GM21367 (cell line): ENCODE measurements around the gene CCT8.
A peak's percentile ranks its signal among the peaks of the same experiment; 100 is the strongest.
"Not testable (repeated sequence)": the region's sequence is repeated elsewhere in the genome, so short reads cannot be mapped to it uniquely, and the experiment has no call there.

ENCODE experiments used
- ATAC-seq: cut with Tn5 transposase; IDR thresholded peaks from one replicate; pipeline ENCODE4 v1.9.1; 2021; ENCODE audit not compliant: unreplicated experiment

CCT8 gene

GRCh38 chr21:29077651-29078090 lies 4.2 kb upstream of the CCT8 start:
- ATAC-seq = no peak

GRCh38 chr21:29076731-29077640 lies 3.5 kb upstream of the CCT8 start:
- ATAC-seq = not testable (repeated sequence)

GRCh38 chr21:29075706-29076466 lies 2.4 kb upstream of the CCT8 start:
- no peak for ATAC-seq

- no peak for ATAC-seq
Observed at GRCh38 chr21:29074783-29075182, 1.3 kb upstream of the CCT8 start.

GRCh38 chr21:29074007-29074376 lies 544 bp upstream of the CCT8 start:
- peak; percentile 14 for ATAC-seq

GRCh38 chr21:29072873-29073221 lies 601 bp downstream of the CCT8 start:
- no peak for ATAC-seq

- ATAC-seq = peak; percentile 96
Observed at GRCh38 chr21:29064850-29065481, 8.5 kb downstream of the CCT8 start.

GRCh38 chr21:29056538-29057050 lies 16.9 kb downstream of the CCT8 start:
- no peak for ATAC-seq

GRCh38 chr21:29056005-29056404 lies 17.4 kb downstream of the CCT8 start:
- ATAC-seq = no peak

- no peak for ATAC-seq
Observed at GRCh38 chr21:29055080-29055479, 18.4 kb downstream of the CCT8 start.

GRCh38 chr21:29053656-29054055 lies 19.8 kb downstream of the CCT8 start:
- ATAC-seq = no peak

GRCh38 chr21:29053011-29053553 lies 20.4 kb downstream of the CCT8 start:
- no peak for ATAC-seq

GRCh38 chr21:29052224-29052623 lies 21.2 kb downstream of the CCT8 start:
- no peak for ATAC-seq

GRCh38 chr21:29034678-29035077 lies 38.8 kb downstream of the CCT8 start:
- no peak for ATAC-seq

GRCh38 chr21:29033871-29034270 lies 39.6 kb downstream of the CCT8 start:
- no peak for ATAC-seq

GRCh38 chr21:29033301-29033700 lies 40.1 kb downstream of the CCT8 start:
- no peak for ATAC-seq

- ATAC-seq = no peak
Observed at GRCh38 chr21:29030909-29031308, 42.5 kb downstream of the CCT8 start.

- ATAC-seq = no peak
Observed at GRCh38 chr21:29029524-29029923, 43.9 kb downstream of the CCT8 start.

- no peak for ATAC-seq
Observed at GRCh38 chr21:29025328-29025713, 48.1 kb downstream of the CCT8 start.

GRCh38 chr21:29024474-29025327 lies 48.7 kb downstream of the CCT8 start, which contains the start of gene USP16:
TSS of gene USP16 (plus strand) at chr21:29024668. CDS start at chr21:29027914, 3,246 bp downstream.
- peak; percentile 95 for ATAC-seq
